ENCODE data around the gene LRRC27.

GRCh38 chr10:132411561-132412253 is 79.7 kb downstream of the LRRC27 start:
- no peak for TF ChIP-seq CTCF (conservative IDR thresholded peaks at IDR 0.05; ENCODE audit: low read depth, low read length)
- no peak for TF ChIP-seq POLR2A (IDR thresholded peaks at IDR 0.05; ENCODE audit: low read depth, low read length)
- TF ChIP-seq RFX5 (IDR thresholded peaks at IDR 0.05; ENCODE audit: low read depth, low read length) = no peak
- TF ChIP-seq CEBPB (IDR thresholded peaks at IDR 0.05; ENCODE audit: low read depth, low read length) = no peak
